Stimulated activated CD4-positive, alpha-beta T cell treated with anti-CD3 and anti-CD28 coated beads, Interleukin-12 subunit alpha, Interleukin-12 subunit beta, amount 100 ng/mL, for 24 hours (primary cell): Measurements from ENCODE around the gene CCDC183.
"Not testable (repeated sequence)": the region's sequence is repeated elsewhere in the genome, so short reads cannot be mapped to it uniquely, and the experiment has no call there.

Source experiments
- DNase-seq, 2 experiments: peaks; one replicate each; pipeline ENCODE4 v3.0.0-alpha.2; 2020; ENCODE audit warnings: low read depth in 2 of 2

CCDC183 gene

GRCh38 chr9:136838314-136839228 lies 42.4 kb downstream of the CCDC183 start:
- DNase-seq, result no peak

GRCh38 chr9:136839229-136840139 lies 43.3 kb downstream of the CCDC183 start:
- no peak for DNase-seq

GRCh38 chr9:136840140-136840876 lies 44.2 kb downstream of the CCDC183 start:
- no peak for DNase-seq

GRCh38 chr9:136840877-136841645 lies 44.9 kb downstream of the CCDC183 start:
- DNase-seq, result no peak

- DNase-seq, result not testable (repeated sequence)
These were observed 45.7 kb downstream of the CCDC183 start for GRCh38 chr9:136841646-136842379.

- DNase-seq, result peak; percentile 53 to 73
These were observed 46.3 kb downstream of the CCDC183 start, which contains the start of gene AJM1 for GRCh38 chr9:136842380-136842948. Gene AJM1 (plus strand): TSS chr9:136842478. CDS start chr9:136844415, 1,937 bp downstream.

- not testable (repeated sequence) for DNase-seq
These were observed 47.1 kb downstream of the CCDC183 start for GRCh38 chr9:136843159-136843800.

GRCh38 chr9:136843801-136844740 lies 47.9 kb downstream of the CCDC183 start:
- peak in 1 of 2 experiments; percentile 60 for DNase-seq

GRCh38 chr9:136844761-136845464 lies 48.8 kb downstream of the CCDC183 start:
- DNase-seq, result no peak

GRCh38 chr9:136845465-136846260 lies 49.5 kb downstream of the CCDC183 start:
- no peak for DNase-seq

- DNase-seq, result no peak
These were observed 50.4 kb downstream of the CCDC183 start for GRCh38 chr9:136846376-136847087.

- no peak for DNase-seq
These were observed 51.1 kb downstream of the CCDC183 start for GRCh38 chr9:136847088-136847825.

- DNase-seq, result peak; percentile 46 to 87
These were observed 51.8 kb downstream of the CCDC183 start for GRCh38 chr9:136847826-136848392.

- no peak for DNase-seq
These were observed 52.4 kb downstream of the CCDC183 start for GRCh38 chr9:136848393-136849037.
